SK-N-SH (cell line): ENCODE data around the gene RITA1. TPM values are rescaled to one million over a fixed set of nuclear protein-coding genes. Genes with fewer than 3 reads are reported as not detected.

Source experiments
- CTCF ChIA-PET: fragments of 300-600, 350-600 bp; formaldehyde crosslinking; extraction: SDS; loops from one replicate; lab custom pipeline; 2021; lab: Yijun Ruan, JAX
- POLR2A ChIA-PET: fragments of 350-600 bp; sonication (Branson Sonifier 250); formaldehyde crosslinking; extraction: SDS; loops from one replicate; lab custom pipeline; 2020; ENCODE audit warnings: antibody characterized with exemption, inconsistent platforms; lab: Yijun Ruan, JAX
- DNase-seq: peaks from one replicate; pipeline ENCODE4 v3.0.0; 2012
- H2AFZ ChIP-seq: fragments of 200-600 bp; sonication (generic); 2 replicates; pipeline ENCODE4 v1.8.1; 2016; ENCODE audit warnings: antibody characterized with exemption, mild to moderate bottlenecking, low read depth
- H3F3A ChIP-seq: fragments of 200-600 bp; sonication (generic); replicated peaks from 2 replicates; pipeline ENCODE3; 2016; ENCODE audit warnings: antibody characterized with exemption, mild to moderate bottlenecking; ENCODE audit not compliant: insufficient read depth
- H3K27ac ChIP-seq, 2 experiments: fragments of 200-500 bp in 1 of 2; fragments of 200-600 bp in 1 of 2; sonication (Bioruptor generic) in 1 of 2; sonication (generic), shearing (Covaris generic) in 1 of 2; 2 replicates each; pipeline versions ENCODE4 v1.5.1 to v1.6.1; 2014 to 2016; ENCODE audit warnings: low read depth in 2 of 2, inconsistent platforms in 1 of 2, low read length in 1 of 2, mild to moderate bottlenecking in 1 of 2, mixed read lengths in 1 of 2
- H3K27me3 ChIP-seq: fragments of 200-600 bp; sonication (generic), shearing (Covaris generic); 2 replicates; pipeline ENCODE4 v1.6.1; 2016; ENCODE audit warnings: mixed run types; ENCODE audit not compliant: insufficient read depth
- H3K36me3 ChIP-seq, 2 experiments: fragments of 200-500 bp in 1 of 2; fragments of 200-600 bp in 1 of 2; sonication (Bioruptor generic) in 1 of 2; sonication (generic) in 1 of 2; replicated peaks in 1 of 2; 2 replicates each; pipeline versions ENCODE3 to v1.5.1; 2014 to 2016; ENCODE audit warnings: low read length in 1 of 2, mild to moderate bottlenecking in 1 of 2; ENCODE audit not compliant: insufficient read depth in 2 of 2, control insufficient read depth in 1 of 2
- H3K4me1 ChIP-seq, 2 experiments: fragments of 200-500 bp in 1 of 2; fragments of 200-600 bp in 1 of 2; sonication (Bioruptor generic) in 1 of 2; sonication (generic), shearing (Covaris generic) in 1 of 2; 2 replicates each; pipeline versions ENCODE4 v1.5.1 to v1.6.1; 2014 to 2016; ENCODE audit warnings: low read depth in 1 of 2, low read length in 1 of 2, mixed run types in 1 of 2; ENCODE audit not compliant: insufficient read depth in 2 of 2, control insufficient read depth in 1 of 2
- H3K4me2 ChIP-seq: fragments of 200-600 bp; sonication (generic), shearing (Covaris generic); 2 replicates; pipeline ENCODE4 v1.6.1; 2017; ENCODE audit warnings: mixed run types
- H3K4me3 ChIP-seq, 2 experiments: fragments of 200-500 bp in 1 of 2; fragments of 200-600 bp in 1 of 2; sonication (Bioruptor generic) in 1 of 2; sonication (generic), shearing (Covaris generic) in 1 of 2; 2 replicates each; pipeline versions ENCODE4 v1.5.1 to v1.8.1; 2014 to 2016; ENCODE audit warnings: low read depth in 2 of 2, inconsistent platforms in 1 of 2, low read length in 1 of 2, mild to moderate bottlenecking in 1 of 2, mixed read lengths in 1 of 2, moderate library complexity in 1 of 2
- H3K79me2 ChIP-seq: fragments of 200-600 bp; sonication (generic); 2 replicates; pipeline ENCODE4 v1.8.1; 2017; ENCODE audit warnings: mild to moderate bottlenecking; ENCODE audit not compliant: insufficient read depth
- H3K9ac ChIP-seq: fragments of 200-600 bp; sonication (generic); 2 replicates; pipeline ENCODE4 v1.6.1; 2017; ENCODE audit warnings: mixed run types
- H3K9me2 ChIP-seq: fragments of 200-600 bp; sonication (generic); 2 replicates; pipeline ENCODE4 v1.6.1; 2017; ENCODE audit warnings: mixed run types
- H3K9me3 ChIP-seq: fragments of 200-600 bp; sonication (generic); 2 replicates; pipeline ENCODE4 v1.6.1; 2017; ENCODE audit warnings: mixed run types, mild to moderate bottlenecking, moderate library complexity
- H4K20me1 ChIP-seq: fragments of 200-600 bp; sonication (generic); 2 replicates; pipeline ENCODE4 v1.6.1; 2017; ENCODE audit warnings: mild to moderate bottlenecking, mixed run types; ENCODE audit not compliant: insufficient read depth
- CHD2 ChIP-seq: fragments of 150-350 bp; IDR thresholded peaks from 2 replicates; pipeline ENCODE4 v1.6.1; 2018; ENCODE audit warnings: low read length; ENCODE audit not compliant: partially characterized antibody
- EP300 ChIP-seq, 2 experiments: IDR thresholded peaks; 2 replicates each; pipeline versions ENCODE4 v1.4.0 to v1.6.1; 2012; ENCODE audit warnings: borderline replicate concordance in 1 of 2, low read depth in 1 of 2, low read length in 1 of 2
- FOXJ3 ChIP-seq: sonication (generic); formaldehyde crosslinking; IDR thresholded peaks from 2 replicates; pipeline ENCODE4 v1.5.1; 2020; ENCODE audit warnings: mild to moderate bottlenecking, missing genetic modification reagents
- FOXM1 ChIP-seq: IDR thresholded peaks from 2 replicates; pipeline ENCODE4 v1.4.0; 2012; ENCODE audit warnings: low read depth, mild to moderate bottlenecking
- JUND ChIP-seq: IDR thresholded peaks from 2 replicates; pipeline ENCODE4 v1.4.0; 2012
- NFIC ChIP-seq: IDR thresholded peaks from 2 replicates; pipeline ENCODE4 v1.4.0; 2012; ENCODE audit warnings: borderline replicate concordance
- NRF1 ChIP-seq: IDR thresholded peaks from 2 replicates; pipeline ENCODE4 v1.6.1; 2012; ENCODE audit warnings: low read depth, mild to moderate bottlenecking, low read length
- RAD21 ChIP-seq: IDR thresholded peaks from 2 replicates; pipeline ENCODE4 v1.6.1; 2012; ENCODE audit warnings: mild to moderate bottlenecking, low read length
- RCOR1 ChIP-seq: fragments of 150-350 bp; IDR thresholded peaks from 2 replicates; pipeline ENCODE4 v1.6.1; 2017; ENCODE audit warnings: antibody characterized with exemption, low read length
- SIN3A ChIP-seq: IDR thresholded peaks from 2 replicates; pipeline ENCODE4 v1.6.1; 2012; ENCODE audit warnings: low read depth, mild to moderate bottlenecking, low read length, moderate library complexity, borderline replicate concordance
- SMC3 ChIP-seq: IDR thresholded peaks from 2 replicates; pipeline ENCODE4 v1.6.1; 2012; ENCODE audit warnings: low read depth, low read length, improper control_type of control experiment
- TCF12 ChIP-seq: IDR thresholded peaks from 2 replicates; pipeline ENCODE4 v1.4.0; 2012
- WGBS: methylation state at CpG from one replicate; pipeline ENCODE4 v1.1.6; 2017; ENCODE audit warnings: low lambda C conversion rate; 5-methylcytosine and 5-hydroxymethylcytosine counted together
- polyA plus RNA-seq, 3 experiments: library from polyadenylated mRNA; depleted of rRNA; stranded (reverse); fragments of >200 nt; gene quantifications; 2 replicates each; pipeline ENCODE4 v1.2.3, GENCODE V29; 2012
- TF ChIP-seq, protein P1 (sequence below): IDR thresholded peaks from 2 replicates; pipeline ENCODE4 v1.4.0; 2012; ENCODE audit warnings: low read depth, borderline replicate concordance
- TF ChIP-seq, protein P2 (sequence below): fragments of 150-350 bp; IDR thresholded peaks from 2 replicates; pipeline ENCODE4 v1.6.1; 2016; ENCODE audit warnings: mild to moderate bottlenecking, low read depth, low read length
- TF ChIP-seq, protein P3 (sequence below): IDR thresholded peaks from 2 replicates; pipeline ENCODE4 v1.4.0; 2012; ENCODE audit warnings: low read depth
- TF ChIP-seq, protein P4 (sequence below): IDR thresholded peaks from 2 replicates; pipeline ENCODE4 v1.6.1; 2012; ENCODE audit warnings: mild to moderate bottlenecking, low read depth, low read length, moderate library complexity

The RITA1 gene
- polyA plus RNA-seq, 1 of the 3 experiments (the other 2 are of a cell fraction): 21.1 TPM

DNA sequence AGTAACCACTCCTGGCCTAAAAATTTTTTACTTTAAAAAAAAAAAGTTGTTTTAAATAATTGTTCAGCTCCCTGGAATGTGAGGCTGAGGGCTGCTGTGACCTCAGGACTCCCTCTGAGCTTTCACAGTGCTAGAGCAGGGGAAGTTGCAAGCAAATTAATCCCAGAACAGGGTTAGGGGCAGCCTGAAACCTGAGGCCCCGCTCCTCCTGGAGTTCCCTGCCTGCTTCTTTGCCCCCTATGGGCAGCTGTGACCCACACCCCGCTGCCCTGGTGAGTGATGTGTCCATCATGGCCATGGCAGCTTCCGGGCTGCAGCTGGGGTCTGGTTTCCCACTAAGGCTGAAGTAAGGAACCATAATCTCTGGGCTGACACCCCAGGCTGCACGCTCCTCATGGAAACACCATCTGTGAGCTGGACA, 9.5 kb downstream of the RITA1 start (continued):
- TF ChIP-seq, protein P1, sequence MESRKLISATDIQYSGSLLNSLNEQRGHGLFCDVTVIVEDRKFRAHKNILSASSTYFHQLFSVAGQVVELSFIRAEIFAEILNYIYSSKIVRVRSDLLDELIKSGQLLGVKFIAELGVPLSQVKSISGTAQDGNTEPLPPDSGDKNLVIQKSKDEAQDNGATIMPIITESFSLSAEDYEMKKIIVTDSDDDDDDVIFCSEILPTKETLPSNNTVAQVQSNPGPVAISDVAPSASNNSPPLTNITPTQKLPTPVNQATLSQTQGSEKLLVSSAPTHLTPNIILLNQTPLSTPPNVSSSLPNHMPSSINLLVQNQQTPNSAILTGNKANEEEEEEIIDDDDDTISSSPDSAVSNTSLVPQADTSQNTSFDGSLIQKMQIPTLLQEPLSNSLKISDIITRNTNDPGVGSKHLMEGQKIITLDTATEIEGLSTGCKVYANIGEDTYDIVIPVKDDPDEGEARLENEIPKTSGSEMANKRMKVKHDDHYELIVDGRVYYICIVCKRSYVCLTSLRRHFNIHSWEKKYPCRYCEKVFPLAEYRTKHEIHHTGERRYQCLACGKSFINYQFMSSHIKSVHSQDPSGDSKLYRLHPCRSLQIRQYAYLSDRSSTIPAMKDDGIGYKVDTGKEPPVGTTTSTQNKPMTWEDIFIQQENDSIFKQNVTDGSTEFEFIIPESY: no peak
- TF ChIP-seq FOXM1: no peak
- TF ChIP-seq, all 33 proteins: peak for 6

DNA sequence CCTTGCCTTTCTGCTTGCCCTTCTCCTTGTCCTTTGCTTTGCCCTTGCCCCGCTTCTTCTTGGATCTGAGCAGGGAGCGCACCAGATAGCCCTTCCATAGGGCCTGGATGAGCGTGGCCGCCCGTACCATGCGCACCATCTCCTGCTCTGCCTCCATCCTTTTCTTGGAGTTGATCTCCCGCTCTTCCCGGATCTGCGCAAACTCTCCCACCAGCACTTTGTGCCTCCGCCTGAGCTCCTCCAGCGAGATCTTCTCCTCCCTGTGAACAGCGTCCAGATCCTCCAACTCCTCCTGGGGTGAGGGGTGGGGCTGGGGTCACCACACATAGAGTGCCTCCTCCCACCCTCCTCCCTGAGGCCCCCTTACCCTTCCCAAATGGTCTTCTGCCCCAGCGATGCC, 10.1 kb downstream of the RITA1 start:
- Histone ChIP-seq H3K27me3 (no peaks in the 10 kb centered on the region), H3K36me3 (peaks cover 8 to 9% of the 10 kb centered on the region in 2 experiments), H3F3A (peaks cover 32% of the 10 kb centered on the region), H3K9me2 (no peaks in the 10 kb centered on the region), H3K4me1 (peaks cover 9 to 28% of the 10 kb centered on the region in 2 experiments; a peak in 3 of 4 replicates), H3K4me2 (0 out of 2 replicates have a peak overlapping the region, but pooled peaks have one; percentile 71), H3K9ac (no peak overlapping the region), H4K20me1 (no peaks in the 10 kb centered on the region), H2AFZ (no peak overlapping the region), H3K27ac (peak overlapping the region; percentile 48 to 93; a peak in 3 of 4 replicates), H3K4me3 (no peak overlapping the region), H3K9me3 (no peaks in the 10 kb centered on the region), H3K79me2 (peaks cover 3% of the 10 kb centered on the region; the same call in 1 of the 2 replicates)
- WGBS: 95% methylated on average over 13 of the region's 13 CpGs
- no peak for DNase-seq
- POLR2A ChIA-PET: no interaction called here
- CTCF ChIA-PET: interaction anchor here (0.8 to 4.5 kb wide), 6 partner anchors 10 to 278 kb away, joined by 3 to 42 read pairs (median 4); partner anchors contain the start of genes PLBD2, RITA1 and SDSL
- TF ChIP-seq, protein P2, sequence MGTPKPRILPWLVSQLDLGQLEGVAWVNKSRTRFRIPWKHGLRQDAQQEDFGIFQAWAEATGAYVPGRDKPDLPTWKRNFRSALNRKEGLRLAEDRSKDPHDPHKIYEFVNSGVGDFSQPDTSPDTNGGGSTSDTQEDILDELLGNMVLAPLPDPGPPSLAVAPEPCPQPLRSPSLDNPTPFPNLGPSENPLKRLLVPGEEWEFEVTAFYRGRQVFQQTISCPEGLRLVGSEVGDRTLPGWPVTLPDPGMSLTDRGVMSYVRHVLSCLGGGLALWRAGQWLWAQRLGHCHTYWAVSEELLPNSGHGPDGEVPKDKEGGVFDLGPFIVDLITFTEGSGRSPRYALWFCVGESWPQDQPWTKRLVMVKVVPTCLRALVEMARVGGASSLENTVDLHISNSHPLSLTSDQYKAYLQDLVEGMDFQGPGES: no peak
- TF ChIP-seq NRF1 (no peak), RCOR1 (no peak), FOXJ3 (CRISPR knock-in tag) (no peak), TCF12 (no peak), CHD2 (no peak), SMC3 (no peak), NFIC (no peak), SIN3A (no peak), EP300 (IDR thresholded peaks at IDR 0.05; ENCODE audit: borderline replicate concordance in 1 of 2, low read depth in 1 of 2, low read length in 1 of 2) (no peak), FOXM1 (no peak), RAD21 (no peak), JUND (no peak)
- TF ChIP-seq, protein P3, sequence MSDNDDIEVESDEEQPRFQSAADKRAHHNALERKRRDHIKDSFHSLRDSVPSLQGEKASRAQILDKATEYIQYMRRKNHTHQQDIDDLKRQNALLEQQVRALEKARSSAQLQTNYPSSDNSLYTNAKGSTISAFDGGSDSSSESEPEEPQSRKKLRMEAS: no peak
- TF ChIP-seq, protein P4, sequence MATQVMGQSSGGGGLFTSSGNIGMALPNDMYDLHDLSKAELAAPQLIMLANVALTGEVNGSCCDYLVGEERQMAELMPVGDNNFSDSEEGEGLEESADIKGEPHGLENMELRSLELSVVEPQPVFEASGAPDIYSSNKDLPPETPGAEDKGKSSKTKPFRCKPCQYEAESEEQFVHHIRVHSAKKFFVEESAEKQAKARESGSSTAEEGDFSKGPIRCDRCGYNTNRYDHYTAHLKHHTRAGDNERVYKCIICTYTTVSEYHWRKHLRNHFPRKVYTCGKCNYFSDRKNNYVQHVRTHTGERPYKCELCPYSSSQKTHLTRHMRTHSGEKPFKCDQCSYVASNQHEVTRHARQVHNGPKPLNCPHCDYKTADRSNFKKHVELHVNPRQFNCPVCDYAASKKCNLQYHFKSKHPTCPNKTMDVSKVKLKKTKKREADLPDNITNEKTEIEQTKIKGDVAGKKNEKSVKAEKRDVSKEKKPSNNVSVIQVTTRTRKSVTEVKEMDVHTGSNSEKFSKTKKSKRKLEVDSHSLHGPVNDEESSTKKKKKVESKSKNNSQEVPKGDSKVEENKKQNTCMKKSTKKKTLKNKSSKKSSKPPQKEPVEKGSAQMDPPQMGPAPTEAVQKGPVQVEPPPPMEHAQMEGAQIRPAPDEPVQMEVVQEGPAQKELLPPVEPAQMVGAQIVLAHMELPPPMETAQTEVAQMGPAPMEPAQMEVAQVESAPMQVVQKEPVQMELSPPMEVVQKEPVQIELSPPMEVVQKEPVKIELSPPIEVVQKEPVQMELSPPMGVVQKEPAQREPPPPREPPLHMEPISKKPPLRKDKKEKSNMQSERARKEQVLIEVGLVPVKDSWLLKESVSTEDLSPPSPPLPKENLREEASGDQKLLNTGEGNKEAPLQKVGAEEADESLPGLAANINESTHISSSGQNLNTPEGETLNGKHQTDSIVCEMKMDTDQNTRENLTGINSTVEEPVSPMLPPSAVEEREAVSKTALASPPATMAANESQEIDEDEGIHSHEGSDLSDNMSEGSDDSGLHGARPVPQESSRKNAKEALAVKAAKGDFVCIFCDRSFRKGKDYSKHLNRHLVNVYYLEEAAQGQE: no peak
